PC-3 (cell line): ENCODE data around the gene CRAMP1.

Experiments used
- CTCF ChIP-seq: fragments of 300-600 bp; sonication (generic); conservative IDR thresholded peaks from 2 replicates; pipeline ENCODE4 v1.5.1; 2017; ENCODE audit warnings: antibody characterized with exemption, low read depth, mild to moderate bottlenecking, low read length
- EZH2phosphoT487 ChIP-seq: fragments of 300-600 bp; sonication (generic); IDR thresholded peaks from 2 replicates; pipeline ENCODE4 v1.6.1; 2018; ENCODE audit warnings: mild to moderate bottlenecking, antibody characterized with exemption, low read length, borderline replicate concordance

- TF ChIP-seq CTCF (no peak), EZH2phosphoT487 (no peak)
Observed at GRCh38 chr16:1626327-1626726, 14.2 kb downstream of the CRAMP1 start.
